BE2C (cell line): ENCODE results near the gene MBLAC1.
A peak's percentile ranks its signal among the peaks of the same experiment; 100 is the strongest.
"Not testable (repeated sequence)": the region's sequence is repeated elsewhere in the genome, so short reads cannot be mapped to it uniquely, and the experiment has no call there.

ENCODE experiments used
- DNase-seq: peaks from one replicate; pipeline ENCODE4 v3.0.0-alpha.2; 2020
- H3K27me3 ChIP-seq: fragments of 250-450 bp; sonication (Bioruptor Pico); 2 replicates; pipeline ENCODE4 v1.5.1; 2020; ENCODE audit warnings: mild to moderate bottlenecking
- H3K36me3 ChIP-seq: fragments of 250-450 bp; sonication (Bioruptor Pico); 2 replicates; pipeline ENCODE4 v1.5.1; 2020; ENCODE audit warnings: mild to moderate bottlenecking
- H3K4me1 ChIP-seq: fragments of 250-450 bp; sonication (Bioruptor Pico); 2 replicates; pipeline ENCODE4 v1.5.1; 2020
- H3K4me3 ChIP-seq: 2 replicates; pipeline ENCODE4 v1.5.1; 2011; ENCODE audit warnings: low read depth, low read length
- H3K9me3 ChIP-seq: fragments of 250-450 bp; sonication (Bioruptor Pico); 2 replicates; pipeline ENCODE4 v1.5.1; 2020
- CTCF ChIP-seq: IDR thresholded peaks from 2 replicates; pipeline ENCODE4 v1.5.1; 2012; ENCODE audit warnings: mild to moderate bottlenecking, low read depth, low read length

MBLAC1 gene

GRCh38 chr7:100132126-100132525 lies 5.4 kb downstream of the MBLAC1 start:
- no peaks in the 10 kb centered on the region for H3K9me3 ChIP-seq
- TF ChIP-seq CTCF: no peak
- H3K27me3 ChIP-seq: peaks cover 5% of the 10 kb centered on the region; the same call in 1 of the 2 replicates
- H3K36me3 ChIP-seq: no peaks in the 10 kb centered on the region
- no peak for DNase-seq
- no peak overlapping the region for H3K4me3 ChIP-seq
- H3K4me1 ChIP-seq: peaks cover 3% of the 10 kb centered on the region

- Histone ChIP-seq H3K27me3 (peaks cover 5% of the 10 kb centered on the region; the same call in 1 of the 2 replicates), H3K9me3 (no peaks in the 10 kb centered on the region), H3K36me3 (no peaks in the 10 kb centered on the region), H3K4me1 (peaks cover 3% of the 10 kb centered on the region), H3K4me3 (no peak overlapping the region)
- DNase-seq: peak; percentile 81
- peak; percentile 99 for TF ChIP-seq CTCF
Observed at GRCh38 chr7:100132697-100133151, 6.0 kb downstream of the MBLAC1 start.

GRCh38 chr7:100137851-100138760 lies 11.3 kb downstream of the MBLAC1 start:
- no peak for TF ChIP-seq CTCF
- DNase-seq: no peak
- H3K9me3 ChIP-seq: no peaks in the 10 kb centered on the region
- H3K4me3 ChIP-seq: no peak overlapping the region
- peaks cover 5% of the 10 kb centered on the region; the same call in 1 of the 2 replicates for H3K27me3 ChIP-seq
- no peaks in the 10 kb centered on the region for H3K36me3 ChIP-seq
- H3K4me1 ChIP-seq: no peaks in the 10 kb centered on the region

GRCh38 chr7:100141555-100141949 lies 14.8 kb downstream of the MBLAC1 start:
- no peaks in the 10 kb centered on the region for H3K9me3 ChIP-seq
- H3K36me3 ChIP-seq: no peaks in the 10 kb centered on the region
- DNase-seq: no peak
- no peaks in the 10 kb centered on the region for H3K4me1 ChIP-seq
- H3K27me3 ChIP-seq: no peaks in the 10 kb centered on the region
- TF ChIP-seq CTCF: no peak
- no peak overlapping the region for H3K4me3 ChIP-seq

- H3K4me1 ChIP-seq: no peaks in the 10 kb centered on the region
- no peaks in the 10 kb centered on the region for H3K27me3 ChIP-seq
- H3K36me3 ChIP-seq: no peaks in the 10 kb centered on the region
- TF ChIP-seq CTCF: no peak
- no peak for DNase-seq
- H3K4me3 ChIP-seq: no peak overlapping the region
- no peaks in the 10 kb centered on the region for H3K9me3 ChIP-seq
Observed at GRCh38 chr7:100142461-100142860, 15.7 kb downstream of the MBLAC1 start.

- not testable (repeated sequence) for DNase-seq, H3K4me3 ChIP-seq
Observed at GRCh38 chr7:100146350-100146749, 19.6 kb downstream of the MBLAC1 start.

More at GRCh38 chr7:100146350-100146749, 19.6 kb downstream of the MBLAC1 start:
- H3K36me3 ChIP-seq, H3K27me3 ChIP-seq, H3K9me3 ChIP-seq, H3K4me1 ChIP-seq: not testable (repeated sequence)
